ENCODE results near the gene MLLT10. TPM values are rescaled to one million over a fixed set of nuclear protein-coding genes. Genes with fewer than 3 reads are reported as not detected.

MLLT10 gene
- total and polyA plus RNA-seq, 2 experiments from 2014 or later: 16.8 to 34.9 TPM

GRCh38 chr10:21764466-21765189 lies 230.6 kb downstream of the MLLT10 start:
- H4K20me1 ChIP-seq (ENCODE audit: insufficient read depth, poor library complexity, severe bottlenecking): no peaks in the 10 kb centered on the region
- no peaks in the 10 kb centered on the region for H3K36me3 ChIP-seq (replicated peaks; ENCODE audit: insufficient read depth, low read depth)
- H3K9me3 ChIP-seq (ENCODE audit: low read depth): no peaks in the 10 kb centered on the region
- H3K4me1 ChIP-seq (ENCODE audit: insufficient read depth): no peaks in the 10 kb centered on the region
- H3K9me2 ChIP-seq (replicated peaks; ENCODE audit: insufficient read depth): no peaks in the 10 kb centered on the region
- no peak for DNase-seq (ENCODE audit: low spot score)
- H3K27ac ChIP-seq: no peak overlapping the region
- no peak overlapping the region for H3K4me3 ChIP-seq
- no peak overlapping the region for H3K4me2 ChIP-seq
- TF ChIP-seq EZH2 (IDR thresholded peaks at IDR 0.05; ENCODE audit: borderline replicate concordance) (no peak), EZH2phosphoT487 (IDR thresholded peaks at IDR 0.05; ENCODE audit: low read depth, severe bottlenecking, unreplicated experiment) (no peak), CTCF (IDR thresholded peaks at IDR 0.05; ENCODE audit: poor library complexity) (no peak)
- WGBS (ENCODE audit: low lambda C conversion rate, missing lambda C conversion rate): 97% methylated on average over 5 of the region's 5 CpGs
- no peaks in the 10 kb centered on the region for H3K27me3 ChIP-seq
- H2AFZ ChIP-seq: no peak overlapping the region
- H3K79me2 ChIP-seq: no peaks in the 10 kb centered on the region

- TF ChIP-seq CTCF (IDR thresholded peaks at IDR 0.05; ENCODE audit: poor library complexity) (no peak), EZH2 (IDR thresholded peaks at IDR 0.05; ENCODE audit: borderline replicate concordance) (no peak), EZH2phosphoT487 (IDR thresholded peaks at IDR 0.05; ENCODE audit: low read depth, severe bottlenecking, unreplicated experiment) (no peak)
- no peaks in the 10 kb centered on the region for H4K20me1 ChIP-seq (ENCODE audit: insufficient read depth, poor library complexity, severe bottlenecking)
- H3K4me2 ChIP-seq: no peak overlapping the region
- H2AFZ ChIP-seq: no peak overlapping the region
- no peaks in the 10 kb centered on the region for H3K27me3 ChIP-seq
- no peaks in the 10 kb centered on the region for H3K36me3 ChIP-seq (replicated peaks; ENCODE audit: insufficient read depth, low read depth)
- H3K4me3 ChIP-seq: no peak overlapping the region
- no peak for DNase-seq (ENCODE audit: low spot score)
- H3K9me2 ChIP-seq (replicated peaks; ENCODE audit: insufficient read depth): no peaks in the 10 kb centered on the region
- no peaks in the 10 kb centered on the region for H3K79me2 ChIP-seq
- H3K4me1 ChIP-seq (ENCODE audit: insufficient read depth): no peaks in the 10 kb centered on the region
- WGBS (ENCODE audit: low lambda C conversion rate, missing lambda C conversion rate): 98% methylated on average over 3 of the region's 3 CpGs
- H3K27ac ChIP-seq: no peak overlapping the region
- no peaks in the 10 kb centered on the region for H3K9me3 ChIP-seq (ENCODE audit: low read depth)
These were observed 235.0 kb downstream of the MLLT10 start for GRCh38 chr10:21769041-21769440.

- Histone ChIP-seq H3K4me2 (no peak overlapping the region), H4K20me1 (ENCODE audit: insufficient read depth, poor library complexity, severe bottlenecking) (no peaks in the 10 kb centered on the region), H3K4me1 (ENCODE audit: insufficient read depth) (no peaks in the 10 kb centered on the region), H3K9me3 (ENCODE audit: low read depth) (no peaks in the 10 kb centered on the region), H3K36me3 (replicated peaks; ENCODE audit: insufficient read depth, low read depth) (no peaks in the 10 kb centered on the region), H3K4me3 (no peak overlapping the region), H3K27ac (no peak overlapping the region), H3K79me2 (no peaks in the 10 kb centered on the region), H3K9me2 (replicated peaks; ENCODE audit: insufficient read depth) (no peaks in the 10 kb centered on the region), H2AFZ (no peak overlapping the region), H3K27me3 (no peaks in the 10 kb centered on the region)
- 100% methylated on average over 4 of the region's 4 CpGs for WGBS (ENCODE audit: low lambda C conversion rate, missing lambda C conversion rate)
- TF ChIP-seq CTCF (IDR thresholded peaks at IDR 0.05; ENCODE audit: poor library complexity): no peak
- no peak for TF ChIP-seq EZH2 (IDR thresholded peaks at IDR 0.05; ENCODE audit: borderline replicate concordance)
- no peak for TF ChIP-seq EZH2phosphoT487 (IDR thresholded peaks at IDR 0.05; ENCODE audit: low read depth, severe bottlenecking, unreplicated experiment)
- DNase-seq (ENCODE audit: low spot score): no peak
These were observed 237.2 kb downstream of the MLLT10 start for GRCh38 chr10:21771219-21771618.

Data from hepatocyte (in vitro differentiated cells).